Type B pancreatic cell (in vitro differentiated cells): ENCODE data around the gene GGCT. TPM values are rescaled to one million over a fixed set of nuclear protein-coding genes. Genes with fewer than 3 reads are reported as not detected.
"Not testable (repeated sequence)": the region's sequence is repeated elsewhere in the genome, so short reads cannot be mapped to it uniquely, and the experiment has no call there.

Experiments
- DNase-seq: peaks from one replicate; pipeline ENCODE4 v3.0.0; 2021; ENCODE audit warnings: mixed read lengths; ENCODE audit not compliant: unreplicated experiment; ENCODE audit errors: extremely low spot score
- H3K27ac Mint-ChIP-seq: 2 replicates; pipeline ENCODE4 v1.8.0; 2021; ENCODE audit warnings: mild to moderate bottlenecking, mixed read lengths
- H3K27me3 Mint-ChIP-seq: 2 replicates; pipeline ENCODE4 v1.8.0; 2021; ENCODE audit warnings: mixed read lengths
- H3K36me3 Mint-ChIP-seq: 2 replicates; pipeline ENCODE4 v1.8.0; 2021; ENCODE audit warnings: mixed read lengths
- H3K4me1 Mint-ChIP-seq: one replicate; pipeline ENCODE4 v1.8.0; 2021; ENCODE audit warnings: mixed read lengths; ENCODE audit not compliant: unreplicated experiment
- H3K4me3 Mint-ChIP-seq: 2 replicates; pipeline ENCODE4 v1.8.0; 2021; ENCODE audit warnings: mild to moderate bottlenecking, mixed read lengths
- H3K9me3 Mint-ChIP-seq: 2 replicates; pipeline ENCODE4 v1.8.0; 2021; ENCODE audit warnings: mixed read lengths
- total RNA-seq: library from RNA; stranded (reverse); gene quantifications from 2 replicates; pipeline ENCODE4 v1.2.1, GENCODE V29; 2021; ENCODE audit warnings: low replicate concordance
- TF ChIP-seq, protein P1 (sequence below): fragments of 200-600 bp; sonication (generic); conservative IDR thresholded peaks from 2 replicates; pipeline ENCODE4 v1.5.0; 2021; ENCODE audit warnings: antibody characterized with exemption, mild to moderate bottlenecking

The GGCT gene
- total RNA-seq, 1 donor from 2014 or later = 72.6 TPM

DNA sequence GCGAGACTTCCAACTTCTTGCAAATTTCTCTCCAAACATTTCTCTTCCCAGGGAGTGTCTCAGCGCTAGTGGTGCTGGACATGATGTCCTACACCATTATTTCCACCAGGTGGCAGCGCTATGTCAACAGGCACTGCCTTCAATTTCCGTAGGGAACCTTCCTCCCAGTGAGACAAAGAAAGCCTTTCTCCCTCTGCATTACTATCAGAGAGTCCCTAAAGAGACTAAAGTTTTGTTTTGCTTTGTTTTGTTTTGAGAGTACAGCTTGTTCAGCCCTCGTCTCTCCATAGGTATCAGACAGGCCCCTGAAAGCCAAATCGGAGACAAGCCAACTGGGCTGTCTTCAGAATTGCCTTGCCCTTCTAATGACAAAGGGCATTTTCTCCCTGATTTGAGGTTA lies 44.2 kb upstream of the GGCT start:
- H3K27ac Mint-ChIP-seq = peak overlapping the region; percentile 81
- H3K36me3 Mint-ChIP-seq = peaks cover 15% of the 10 kb centered on the region
- H3K4me1 Mint-ChIP-seq = peaks cover 45% of the 10 kb centered on the region
- TF ChIP-seq, protein P1, sequence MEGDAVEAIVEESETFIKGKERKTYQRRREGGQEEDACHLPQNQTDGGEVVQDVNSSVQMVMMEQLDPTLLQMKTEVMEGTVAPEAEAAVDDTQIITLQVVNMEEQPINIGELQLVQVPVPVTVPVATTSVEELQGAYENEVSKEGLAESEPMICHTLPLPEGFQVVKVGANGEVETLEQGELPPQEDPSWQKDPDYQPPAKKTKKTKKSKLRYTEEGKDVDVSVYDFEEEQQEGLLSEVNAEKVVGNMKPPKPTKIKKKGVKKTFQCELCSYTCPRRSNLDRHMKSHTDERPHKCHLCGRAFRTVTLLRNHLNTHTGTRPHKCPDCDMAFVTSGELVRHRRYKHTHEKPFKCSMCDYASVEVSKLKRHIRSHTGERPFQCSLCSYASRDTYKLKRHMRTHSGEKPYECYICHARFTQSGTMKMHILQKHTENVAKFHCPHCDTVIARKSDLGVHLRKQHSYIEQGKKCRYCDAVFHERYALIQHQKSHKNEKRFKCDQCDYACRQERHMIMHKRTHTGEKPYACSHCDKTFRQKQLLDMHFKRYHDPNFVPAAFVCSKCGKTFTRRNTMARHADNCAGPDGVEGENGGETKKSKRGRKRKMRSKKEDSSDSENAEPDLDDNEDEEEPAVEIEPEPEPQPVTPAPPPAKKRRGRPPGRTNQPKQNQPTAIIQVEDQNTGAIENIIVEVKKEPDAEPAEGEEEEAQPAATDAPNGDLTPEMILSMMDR = peak; percentile 87
- peaks cover 2% of the 10 kb centered on the region for H3K27me3 Mint-ChIP-seq
- H3K9me3 Mint-ChIP-seq = peaks cover 12% of the 10 kb centered on the region
- H3K4me3 Mint-ChIP-seq = no peak overlapping the region
- no peak for DNase-seq

DNA sequence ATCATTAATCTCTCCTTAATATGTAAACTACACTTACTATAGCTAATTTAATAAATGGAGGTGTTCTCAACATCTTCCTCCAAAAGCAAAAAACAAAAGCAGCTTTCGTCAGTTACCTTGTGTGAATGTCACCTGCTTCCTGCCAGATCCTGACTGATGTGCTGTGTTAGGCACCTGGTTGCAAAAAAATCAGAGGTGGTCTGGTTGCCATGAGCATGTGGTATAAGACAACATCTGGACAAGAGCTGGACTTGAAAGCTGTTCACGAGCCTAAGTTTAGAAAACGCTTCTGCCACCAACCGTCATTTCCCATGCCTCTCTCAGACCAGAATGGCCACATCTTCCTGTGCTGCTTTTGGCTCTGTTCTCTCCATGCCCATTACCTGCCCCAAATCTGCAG lies 42.0 kb upstream of the GGCT start:
- H3K36me3 Mint-ChIP-seq = peaks cover 12% of the 10 kb centered on the region
- no peak overlapping the region for H3K27ac Mint-ChIP-seq
- H3K4me1 Mint-ChIP-seq = peaks cover 45% of the 10 kb centered on the region
- no peak for DNase-seq
- TF ChIP-seq, protein P1 = no peak
- no peak overlapping the region for H3K4me3 Mint-ChIP-seq
- peaks cover 12% of the 10 kb centered on the region for H3K9me3 Mint-ChIP-seq
- H3K27me3 Mint-ChIP-seq = peaks cover 2% of the 10 kb centered on the region

DNA sequence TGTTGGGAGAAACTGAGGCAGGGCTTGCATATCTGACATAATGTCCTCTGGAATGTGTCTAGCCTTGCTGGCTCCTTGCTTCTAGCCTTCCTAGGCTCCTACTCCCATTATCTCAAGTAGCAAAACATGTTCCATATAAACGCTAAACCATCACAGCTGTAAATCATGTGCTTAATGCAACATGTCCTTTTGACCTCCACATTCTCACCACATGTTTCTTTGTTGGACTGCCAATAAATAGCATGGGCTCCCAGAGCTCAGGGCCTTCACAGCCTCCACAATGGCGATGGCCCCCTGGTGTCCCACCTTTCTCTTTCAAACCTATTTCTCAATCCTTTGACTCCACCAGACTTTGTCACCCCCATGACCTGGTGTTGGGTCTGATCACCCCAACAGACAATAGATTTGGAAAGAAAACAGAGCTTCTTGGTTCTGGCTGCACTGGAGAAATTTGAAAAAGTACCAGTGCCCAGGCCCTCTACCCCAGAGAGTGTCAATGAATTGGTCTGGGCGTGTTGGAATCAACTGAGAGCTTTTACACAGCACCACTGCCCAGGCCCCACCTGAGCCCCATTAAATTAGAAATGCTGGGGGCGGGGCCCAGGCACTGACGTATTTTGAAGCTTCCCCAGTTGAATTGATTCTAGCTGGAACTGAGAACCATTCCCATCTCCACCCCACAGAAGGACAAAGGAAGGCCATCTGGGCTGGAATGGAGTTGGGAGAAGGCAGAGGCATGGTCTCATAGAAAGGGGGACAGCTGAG lies 41.3 kb upstream of the GGCT start:
- H3K4me3 Mint-ChIP-seq = no peak overlapping the region
- peaks cover 2% of the 10 kb centered on the region for H3K27me3 Mint-ChIP-seq
- peaks cover 12% of the 10 kb centered on the region for H3K9me3 Mint-ChIP-seq
- H3K36me3 Mint-ChIP-seq = peaks cover 12% of the 10 kb centered on the region
- peaks cover 40% of the 10 kb centered on the region for H3K4me1 Mint-ChIP-seq
- DNase-seq = no peak
- TF ChIP-seq, protein P1 = no peak
- H3K27ac Mint-ChIP-seq = peak overlapping the region; percentile 49

DNA sequence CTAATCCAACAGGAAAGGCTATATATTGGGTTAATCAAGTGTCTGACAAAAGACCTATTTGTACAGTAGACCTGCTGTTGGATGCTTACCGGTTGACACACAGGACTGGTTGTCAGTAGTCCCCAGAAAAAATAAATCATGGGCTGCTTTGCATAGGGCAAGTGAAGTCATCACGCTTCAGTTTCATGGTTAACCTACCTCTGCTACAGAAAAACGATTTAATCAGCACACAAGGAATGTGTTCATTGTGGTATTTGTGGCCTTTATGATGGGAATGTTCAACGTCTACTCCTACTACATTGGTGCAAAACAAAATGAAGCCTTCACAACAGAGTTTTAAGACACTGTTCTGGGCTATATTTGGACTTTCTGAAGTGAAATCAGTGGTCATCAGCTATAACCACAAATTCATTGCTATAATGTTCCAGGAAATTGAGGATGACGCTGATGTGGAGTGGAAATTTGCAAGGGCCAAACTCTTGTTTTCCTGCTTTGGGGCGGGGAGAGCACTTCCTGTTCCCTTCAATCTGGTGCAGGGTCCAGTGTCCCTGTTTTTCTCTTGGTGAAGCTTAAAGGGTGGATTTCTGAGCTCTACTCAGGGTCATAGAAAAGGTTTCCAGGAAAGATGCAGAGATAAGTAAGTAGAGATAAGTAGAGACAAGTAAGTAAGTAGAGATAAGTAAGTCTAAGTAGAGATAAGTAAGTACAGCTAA lies 39.3 kb upstream of the GGCT start:
- Mint-ChIP-seq H3K36me3 (peaks cover 23% of the 10 kb centered on the region), H3K4me3 (no peak overlapping the region), H3K27me3 (peaks cover 2% of the 10 kb centered on the region), H3K4me1 (peaks cover 24% of the 10 kb centered on the region), H3K27ac (no peak overlapping the region), H3K9me3 (peaks cover 5% of the 10 kb centered on the region)
- TF ChIP-seq, protein P1 = no peak
- DNase-seq = no peak

DNA sequence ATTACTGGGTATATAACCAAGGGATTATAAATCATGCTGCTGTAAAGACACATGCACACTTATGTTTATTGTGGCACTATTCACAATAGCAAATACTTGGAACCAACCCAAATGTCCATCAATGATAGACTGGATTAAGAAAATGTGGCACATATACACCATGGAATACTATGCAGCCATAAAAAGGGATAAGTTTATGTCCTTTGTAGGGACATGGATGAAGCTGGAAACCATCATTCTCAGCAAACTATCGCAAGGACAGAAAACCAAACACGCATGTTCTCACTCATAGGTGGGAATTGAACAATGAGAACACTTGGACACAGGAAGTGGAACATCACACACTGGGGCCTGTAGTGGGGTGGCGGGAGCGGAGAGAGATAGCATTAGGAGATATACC lies 38.5 kb upstream of the GGCT start:
- not testable (repeated sequence) for DNase-seq, H3K27ac Mint-ChIP-seq, H3K9me3 Mint-ChIP-seq, H3K4me3 Mint-ChIP-seq, H3K27me3 Mint-ChIP-seq
- Mint-ChIP-seq H3K4me1 (peaks cover 20% of the 10 kb centered on the region), H3K36me3 (peaks cover 19% of the 10 kb centered on the region)

DNA sequence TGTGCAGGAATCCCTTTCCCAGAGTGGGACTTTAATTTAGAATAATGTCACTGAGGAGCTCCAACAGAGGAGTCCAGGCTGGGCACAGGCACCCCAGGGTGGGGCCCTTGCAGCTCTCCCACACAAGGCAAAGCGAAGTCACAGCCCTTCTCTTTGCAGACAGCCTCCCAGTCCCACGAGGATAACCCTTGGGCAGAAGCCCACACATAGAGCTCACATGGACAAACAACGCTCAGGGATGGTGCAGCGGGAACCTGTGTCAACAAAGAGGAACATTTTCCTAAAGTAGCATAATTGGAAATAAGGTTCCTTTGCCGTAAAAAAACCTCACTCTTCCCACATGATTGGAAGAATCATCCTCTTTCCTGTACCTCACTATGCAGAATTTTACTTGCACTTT lies 29.3 kb upstream of the GGCT start:
- H3K4me1 Mint-ChIP-seq = no peaks in the 10 kb centered on the region
- H3K9me3 Mint-ChIP-seq = peaks cover 6% of the 10 kb centered on the region
- no peak overlapping the region for H3K4me3 Mint-ChIP-seq
- no peak overlapping the region for H3K27ac Mint-ChIP-seq
- TF ChIP-seq, protein P1 = no peak
- DNase-seq = no peak
- H3K36me3 Mint-ChIP-seq = peaks cover 6% of the 10 kb centered on the region
- H3K27me3 Mint-ChIP-seq = no peaks in the 10 kb centered on the region
